Measurements from ENCODE around the gene CFLAR. TPM values are rescaled to one million over a fixed set of nuclear protein-coding genes. Genes with fewer than 3 reads are reported as not detected.

The CFLAR gene
- total RNA-seq, 1 experiment from 2014 or later = 70.1 TPM

DNA sequence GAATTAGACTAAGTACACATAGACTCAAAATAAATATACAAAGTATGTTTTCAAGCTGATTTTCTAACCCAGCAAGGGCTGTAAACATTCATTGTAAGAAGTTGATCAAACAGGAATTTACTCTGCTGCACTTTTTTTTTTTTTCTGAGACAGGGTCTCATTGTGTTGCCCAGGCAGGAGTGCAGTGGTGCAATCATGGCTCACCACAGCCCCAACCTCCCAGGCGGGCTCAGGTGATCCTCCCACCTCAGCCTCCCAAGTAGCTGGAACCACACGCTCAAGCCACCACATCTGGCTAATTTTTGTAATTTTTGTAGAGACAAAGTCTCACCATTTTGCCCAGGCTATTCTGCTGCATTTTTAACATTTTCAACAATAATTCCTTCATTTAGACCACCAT is 8.3 kb upstream of the CFLAR start:
- H3K4me3 Mint-ChIP-seq (ENCODE audit: unreplicated experiment) = no peak overlapping the region
- ChIA-PET POLR2A (interaction anchor here (3.0 kb wide), 1 partner anchor 9 kb away, joined by 18 read pairs; the partner anchor contains the start of gene CFLAR), CTCF (interaction anchor here (0.6 to 1.6 kb wide), 6 partner anchors 8 to 347 kb away, joined by 3 to 4 read pairs (median 3); partner anchors contain the start of gene CFLAR)
- no peaks in the 10 kb centered on the region for H3K4me1 Mint-ChIP-seq (ENCODE audit: insufficient read depth, unreplicated experiment)
- no TSS peak for BruUV-seq (replicated peaks)
- no peaks in the 10 kb centered on the region for H3K9me3 Mint-ChIP-seq (ENCODE audit: unreplicated experiment)
- TF ChIP-seq, protein P1, sequence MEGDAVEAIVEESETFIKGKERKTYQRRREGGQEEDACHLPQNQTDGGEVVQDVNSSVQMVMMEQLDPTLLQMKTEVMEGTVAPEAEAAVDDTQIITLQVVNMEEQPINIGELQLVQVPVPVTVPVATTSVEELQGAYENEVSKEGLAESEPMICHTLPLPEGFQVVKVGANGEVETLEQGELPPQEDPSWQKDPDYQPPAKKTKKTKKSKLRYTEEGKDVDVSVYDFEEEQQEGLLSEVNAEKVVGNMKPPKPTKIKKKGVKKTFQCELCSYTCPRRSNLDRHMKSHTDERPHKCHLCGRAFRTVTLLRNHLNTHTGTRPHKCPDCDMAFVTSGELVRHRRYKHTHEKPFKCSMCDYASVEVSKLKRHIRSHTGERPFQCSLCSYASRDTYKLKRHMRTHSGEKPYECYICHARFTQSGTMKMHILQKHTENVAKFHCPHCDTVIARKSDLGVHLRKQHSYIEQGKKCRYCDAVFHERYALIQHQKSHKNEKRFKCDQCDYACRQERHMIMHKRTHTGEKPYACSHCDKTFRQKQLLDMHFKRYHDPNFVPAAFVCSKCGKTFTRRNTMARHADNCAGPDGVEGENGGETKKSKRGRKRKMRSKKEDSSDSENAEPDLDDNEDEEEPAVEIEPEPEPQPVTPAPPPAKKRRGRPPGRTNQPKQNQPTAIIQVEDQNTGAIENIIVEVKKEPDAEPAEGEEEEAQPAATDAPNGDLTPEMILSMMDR (IDR thresholded peaks at IDR 0.05; ENCODE audit: unreplicated experiment) = no peak
- no peak overlapping the region for H3K27ac Mint-ChIP-seq (ENCODE audit: low read depth, unreplicated experiment)
- H3K27me3 Mint-ChIP-seq (ENCODE audit: insufficient read depth, unreplicated experiment) = no peaks in the 10 kb centered on the region
- peaks cover 5% of the 10 kb centered on the region for H3K36me3 Mint-ChIP-seq (ENCODE audit: insufficient read depth, unreplicated experiment)
- no peak for DNase-seq (ENCODE audit: unreplicated experiment)
- intact Hi-C loops (cut with micrococcal nuclease) = no loop called here

DNA sequence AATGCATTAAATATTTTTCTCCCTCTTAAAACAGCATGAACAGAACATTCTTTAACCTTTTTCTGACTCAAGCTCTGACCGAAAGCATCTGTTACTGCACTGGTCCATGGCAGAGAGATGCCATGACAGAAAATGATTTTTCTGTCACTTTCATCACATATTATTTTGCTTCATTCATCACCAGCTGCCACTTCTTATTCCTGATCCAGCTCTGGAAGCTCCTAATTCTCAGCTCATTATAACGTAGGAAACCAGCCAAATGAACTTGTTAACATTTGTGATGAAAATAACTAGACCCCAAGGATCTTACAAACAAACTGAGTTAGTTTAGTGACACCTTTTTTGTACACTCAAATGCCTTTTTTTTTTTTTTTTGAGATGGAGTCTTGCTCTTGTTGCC is 7.6 kb upstream of the CFLAR start:
- intact Hi-C loops (cut with micrococcal nuclease) = no loop called here
- H3K27me3 Mint-ChIP-seq (ENCODE audit: insufficient read depth, unreplicated experiment) = no peaks in the 10 kb centered on the region
- BruUV-seq (replicated peaks) = no TSS peak
- TF ChIP-seq, protein P1 (IDR thresholded peaks at IDR 0.05; ENCODE audit: unreplicated experiment) = no peak
- ChIA-PET POLR2A (interaction anchor here (0.6 to 3.0 kb wide), 2 partner anchors 8 to 9 kb away, joined by 3 to 18 read pairs; partner anchors contain the start of gene CFLAR), CTCF (interaction anchor here (0.6 to 2.1 kb wide), 5 partner anchors 10 to 787 kb away, joined by 3 to 5 read pairs (median 3); no protein-coding TSS in a partner anchor)
- H3K27ac Mint-ChIP-seq (ENCODE audit: low read depth, unreplicated experiment) = no peak overlapping the region
- H3K4me1 Mint-ChIP-seq (ENCODE audit: insufficient read depth, unreplicated experiment) = no peaks in the 10 kb centered on the region
- no peak for DNase-seq (ENCODE audit: unreplicated experiment)
- H3K9me3 Mint-ChIP-seq (ENCODE audit: unreplicated experiment) = no peaks in the 10 kb centered on the region
- no peak overlapping the region for H3K4me3 Mint-ChIP-seq (ENCODE audit: unreplicated experiment)
- peaks cover 5% of the 10 kb centered on the region for H3K36me3 Mint-ChIP-seq (ENCODE audit: insufficient read depth, unreplicated experiment)

DNA sequence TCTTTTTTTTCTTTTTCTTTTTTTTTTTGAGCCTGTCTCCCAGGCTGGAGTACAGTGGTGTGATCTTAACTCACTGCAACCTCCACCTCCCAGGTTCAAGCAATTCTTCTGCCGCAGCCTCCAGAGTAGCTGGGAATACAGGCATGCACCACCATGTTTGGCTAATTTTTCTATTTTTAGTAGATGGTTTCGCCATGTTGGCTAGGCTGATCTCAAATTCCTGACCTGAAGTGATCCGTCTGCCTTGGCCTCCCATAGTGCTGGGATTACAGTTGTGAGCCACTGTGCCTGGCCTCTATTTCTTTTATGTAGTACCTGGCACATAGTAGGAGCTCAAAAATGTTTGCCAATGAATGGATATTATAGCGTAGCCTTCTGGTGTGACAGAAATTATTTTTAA is 6.8 kb upstream of the CFLAR start:
- peaks cover 5% of the 10 kb centered on the region for H3K36me3 Mint-ChIP-seq (ENCODE audit: insufficient read depth, unreplicated experiment)

DNA sequence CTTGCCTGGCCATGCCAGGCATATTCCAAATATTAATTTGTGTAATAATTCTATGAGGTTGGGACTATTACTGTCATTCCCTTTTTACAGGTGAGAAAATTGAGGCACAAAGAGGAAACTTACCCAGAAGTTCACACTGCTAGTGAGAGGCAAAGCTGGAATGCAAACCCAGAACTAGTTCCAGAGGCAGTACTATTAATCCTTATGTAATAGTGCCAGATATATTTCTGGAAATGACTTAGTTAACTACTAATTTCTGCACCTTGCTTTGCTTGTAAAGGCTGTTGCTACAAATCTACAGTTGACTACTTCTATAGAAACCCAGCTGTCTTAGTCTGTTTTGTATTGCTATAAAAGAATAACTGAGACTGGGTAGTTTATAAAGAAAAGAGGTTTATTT is 5.3 kb upstream of the CFLAR start:
- no peak for DNase-seq (ENCODE audit: unreplicated experiment)
- ChIA-PET POLR2A (interaction anchor here (0.6 to 1.7 kb wide), 3 partner anchors 39 to 558 kb away, joined by 3 to 4 read pairs (median 3); partner anchors contain the start of genes HYCC2 and NDUFB3), CTCF (interaction anchor here (0.9 to 4.5 kb wide), 4 partner anchors 20 to 205 kb away, joined by 3 to 14 read pairs (median 3); no protein-coding TSS in a partner anchor)
- Mint-ChIP-seq H3K9me3 (ENCODE audit: unreplicated experiment) (no peaks in the 10 kb centered on the region), H3K36me3 (ENCODE audit: insufficient read depth, unreplicated experiment) (peaks cover 5% of the 10 kb centered on the region), H3K27ac (ENCODE audit: low read depth, unreplicated experiment) (no peak overlapping the region), H3K27me3 (ENCODE audit: insufficient read depth, unreplicated experiment) (no peaks in the 10 kb centered on the region), H3K4me1 (ENCODE audit: insufficient read depth, unreplicated experiment) (no peaks in the 10 kb centered on the region), H3K4me3 (ENCODE audit: unreplicated experiment) (no peak overlapping the region)
- TF ChIP-seq, protein P1 (IDR thresholded peaks at IDR 0.05; ENCODE audit: unreplicated experiment) = no peak
- intact Hi-C loops (cut with micrococcal nuclease) = no loop called here
- no TSS peak for BruUV-seq (replicated peaks)

More for the DNA sequence above, 6.8 kb upstream of the CFLAR start:
- Mint-ChIP-seq H3K9me3 (ENCODE audit: unreplicated experiment) (no peaks in the 10 kb centered on the region), H3K27ac (ENCODE audit: low read depth, unreplicated experiment) (no peak overlapping the region), H3K4me1 (ENCODE audit: insufficient read depth, unreplicated experiment) (no peaks in the 10 kb centered on the region), H3K4me3 (ENCODE audit: unreplicated experiment) (no peak overlapping the region), H3K27me3 (ENCODE audit: insufficient read depth, unreplicated experiment) (no peaks in the 10 kb centered on the region)
- TF ChIP-seq, protein P1 (IDR thresholded peaks at IDR 0.05; ENCODE audit: unreplicated experiment) = no peak
- intact Hi-C loops (cut with micrococcal nuclease) = no loop called here
- no peak for DNase-seq (ENCODE audit: unreplicated experiment)
- ChIA-PET POLR2A (no interaction called here), CTCF (interaction anchor here (1.2 to 4.5 kb wide), 3 partner anchors 9 to 123 kb away, joined by 3 to 14 read pairs (median 5); no protein-coding TSS in a partner anchor)
- BruUV-seq (replicated peaks) = no TSS peak

All from MCF 10A (cell line).